IPS-20b (cell line): ENCODE results near the gene GRIA1.
A peak's percentile ranks its signal among the peaks of the same experiment; 100 is the strongest.
"Not testable (repeated sequence)": the region's sequence is repeated elsewhere in the genome, so short reads cannot be mapped to it uniquely, and the experiment has no call there.

Experiments used
- H3K27ac ChIP-seq: one replicate; pipeline ENCODE4 v1.5.1; 2013; ENCODE audit warnings: low read length
- H3K27me3 ChIP-seq: 2 replicates; pipeline ENCODE4 v1.6.1; 2013; ENCODE audit warnings: mild to moderate bottlenecking, low read length, inconsistent platforms; ENCODE audit not compliant: insufficient read depth
- H3K36me3 ChIP-seq: 2 replicates; pipeline ENCODE4 v1.6.1; 2013; ENCODE audit warnings: low read depth, mild to moderate bottlenecking, inconsistent platforms, low read length, moderate library complexity; ENCODE audit not compliant: insufficient read depth
- H3K4me1 ChIP-seq: 2 replicates; pipeline ENCODE4 v1.6.1; 2013; ENCODE audit warnings: mild to moderate bottlenecking, control low read depth, inconsistent platforms, low read length, moderate library complexity; ENCODE audit not compliant: insufficient read depth
- H3K4me3 ChIP-seq: 2 replicates; pipeline ENCODE4 v1.5.1; 2013; ENCODE audit warnings: mild to moderate bottlenecking, low read length, inconsistent platforms
- H3K9ac ChIP-seq: 2 replicates; pipeline ENCODE4 v1.6.1; 2013; ENCODE audit warnings: low read depth, mild to moderate bottlenecking, inconsistent platforms, low read length, moderate library complexity
- H3K9me3 ChIP-seq: 2 replicates; pipeline ENCODE4 v1.6.1; 2013; ENCODE audit warnings: mild to moderate bottlenecking, low read depth, low read length, inconsistent platforms; ENCODE audit not compliant: insufficient read depth

GRIA1 gene

GRCh38 chr5:153824909-153825308 is 334.4 kb downstream of the GRIA1 start:
- no peak overlapping the region for H3K27ac ChIP-seq
- no peak overlapping the region for H3K9ac ChIP-seq
- peaks cover 13% of the 10 kb centered on the region; the same call in 1 of the 2 replicates for H3K4me1 ChIP-seq
- H3K9me3 ChIP-seq, result no peaks in the 10 kb centered on the region
- H3K36me3 ChIP-seq, result no peaks in the 10 kb centered on the region
- peak overlapping the region; percentile 11; the same call in 1 of the 2 replicates for H3K4me3 ChIP-seq
- 0 out of 2 replicates have a peak, but pooled peaks cover 5% of the 10 kb centered on the region for H3K27me3 ChIP-seq

- Histone ChIP-seq H3K4me1 (peaks cover 13% of the 10 kb centered on the region; the same call in 1 of the 2 replicates), H3K36me3 (no peaks in the 10 kb centered on the region), H3K27ac (no peak overlapping the region), H3K9me3 (no peaks in the 10 kb centered on the region), H3K4me3 (no peak overlapping the region), H3K9ac (no peak overlapping the region), H3K27me3 (0 out of 2 replicates have a peak, but pooled peaks cover 5% of the 10 kb centered on the region)
These were observed 336.9 kb downstream of the GRIA1 start for GRCh38 chr5:153827397-153827796.

- H3K4me3 ChIP-seq, result no peak overlapping the region
- no peaks in the 10 kb centered on the region for H3K9me3 ChIP-seq
- peaks cover 7% of the 10 kb centered on the region; the same call in 1 of the 2 replicates for H3K4me1 ChIP-seq
- no peak overlapping the region for H3K9ac ChIP-seq
- 0 out of 2 replicates have a peak, but pooled peaks cover 5% of the 10 kb centered on the region for H3K27me3 ChIP-seq
- no peak overlapping the region for H3K27ac ChIP-seq
- H3K36me3 ChIP-seq, result no peaks in the 10 kb centered on the region
These were observed 339.1 kb downstream of the GRIA1 start for GRCh38 chr5:153829510-153830065.

GRCh38 chr5:153831973-153832372 is 341.5 kb downstream of the GRIA1 start:
- Histone ChIP-seq H3K9ac (no peak overlapping the region), H3K4me1 (no peaks in the 10 kb centered on the region), H3K27ac (no peak overlapping the region), H3K4me3 (no peak overlapping the region), H3K36me3 (no peaks in the 10 kb centered on the region), H3K27me3 (no peaks in the 10 kb centered on the region), H3K9me3 (no peaks in the 10 kb centered on the region)

GRCh38 chr5:153835891-153836515 is 345.5 kb downstream of the GRIA1 start:
- no peak overlapping the region for H3K4me3 ChIP-seq
- no peaks in the 10 kb centered on the region for H3K36me3 ChIP-seq
- H3K9ac ChIP-seq, result no peak overlapping the region
- no peak overlapping the region for H3K27ac ChIP-seq
- no peaks in the 10 kb centered on the region for H3K27me3 ChIP-seq
- no peaks in the 10 kb centered on the region for H3K9me3 ChIP-seq
- no peaks in the 10 kb centered on the region for H3K4me1 ChIP-seq

GRCh38 chr5:153849303-153850113 is 359.0 kb downstream of the GRIA1 start:
- H3K4me3 ChIP-seq, H3K9me3 ChIP-seq, H3K4me1 ChIP-seq, H3K36me3 ChIP-seq, H3K27me3 ChIP-seq, H3K9ac ChIP-seq, H3K27ac ChIP-seq: not testable (repeated sequence)

- Histone ChIP-seq H3K4me3 (no peak overlapping the region), H3K9ac (no peak overlapping the region), H3K4me1 (no peaks in the 10 kb centered on the region; the same call in 1 of the 2 replicates), H3K27ac (no peak overlapping the region), H3K9me3 (no peaks in the 10 kb centered on the region), H3K36me3 (no peaks in the 10 kb centered on the region), H3K27me3 (no peaks in the 10 kb centered on the region; the same call in 1 of the 2 replicates)
These were observed 369.9 kb downstream of the GRIA1 start for GRCh38 chr5:153860195-153860886.

GRCh38 chr5:153862906-153863305 is 372.4 kb downstream of the GRIA1 start:
- H3K27me3 ChIP-seq, H3K4me3 ChIP-seq, H3K36me3 ChIP-seq, H3K9me3 ChIP-seq, H3K4me1 ChIP-seq, H3K27ac ChIP-seq, H3K9ac ChIP-seq: not testable (repeated sequence)
